Astrocyte (in vitro differentiated cells and primary cell): Measurements from ENCODE around the gene CIROP.

Source experiments
- CTCF ChIP-seq: IDR thresholded peaks from 2 replicates; pipeline ENCODE4 v1.5.1; 2011; ENCODE audit warnings: low read depth, mild to moderate bottlenecking, inconsistent platforms, low read length, moderate library complexity; ENCODE audit not compliant: insufficient read depth
- EZH2 ChIP-seq: IDR thresholded peaks from 2 replicates; pipeline ENCODE4 v1.6.1; 2012; ENCODE audit warnings: mild to moderate bottlenecking, low read length, inconsistent platforms; ENCODE audit not compliant: insufficient read depth

GRCh38 chr14:23066368-23066767, 38.4 kb downstream of the CIROP start:
- TF ChIP-seq CTCF: no peak
- no peak for TF ChIP-seq EZH2
